HepG2 (cell line): Measurements from ENCODE around the gene COPS4. TPM values are rescaled to one million over a fixed set of nuclear protein-coding genes. Genes with fewer than 3 reads are reported as not detected.

Experiments used
- ATAC-seq: fragments of 200-7000 bp; cut with Tn5 transposase; 3 replicates; pipeline ENCODE4 v1.9.1; 2020; ENCODE audit warnings: mild to moderate bottlenecking, moderate library complexity
- BruUV-seq: library from RNA; stranded (reverse); fragments of 400-500 nt; replicated peaks from 2 replicates; lab custom pipeline; 2021; lab: Mats Ljungman, UMichigan
- CTCF ChIA-PET: fragments of 300-600 bp; formaldehyde crosslinking; extraction: SDS; loops from one replicate; lab custom pipeline; 2021; ENCODE audit warnings: low total read pairs, inconsistent platforms, low intra/inter-chr PET ratio; lab: Yijun Ruan, JAX
- POLR2A ChIA-PET: fragments of 350-600 bp; sonication (Branson Sonifier 250); formaldehyde crosslinking; loops from one replicate; lab custom pipeline; 2020; ENCODE audit warnings: antibody characterized with exemption, inconsistent platforms; lab: Yijun Ruan, JAX
- DNase-seq: peaks from one replicate; pipeline ENCODE4 v3.0.0-alpha.2; 2015; ENCODE audit warnings: low spot score
- FAIRE-seq: peaks from 3 replicates; lab custom pipeline; 2011; peaks lifted over from hg19 to GRCh38; lab: Jason Lieb, UNC
- H2AFZ ChIP-seq: one replicate; pipeline ENCODE4 v1.6.1; 2011; ENCODE audit warnings: low read length, inconsistent platforms
- H3K27ac ChIP-seq: fragments of 300-600 bp; 3 replicates; pipeline ENCODE4 v1.8.0; 2011; ENCODE audit warnings: mixed run types, mild to moderate bottlenecking, mixed read lengths, low read length, inconsistent platforms; ENCODE audit not compliant: insufficient read depth; ENCODE audit errors: extremely low read length
- H3K27me3 ChIP-seq, 2 experiments: fragments of 200-600 bp in 1 of 2; 2 replicates in 1 of 2; 3 replicates in 1 of 2; pipeline versions ENCODE4 v1.6.0 to v1.8.0; 2011; ENCODE audit warnings: low read length in 2 of 2, mild to moderate bottlenecking in 2 of 2, moderate library complexity in 2 of 2, inconsistent platforms in 1 of 2; ENCODE audit not compliant: insufficient read depth in 2 of 2, control insufficient read depth in 1 of 2
- H3K36me3 ChIP-seq, 2 experiments: fragments of 200-600 bp in 1 of 2; replicated peaks in 1 of 2; 2 replicates in 1 of 2; 3 replicates in 1 of 2; pipeline versions ENCODE4 v1.5.1 to v1.8.0; 2011; ENCODE audit warnings: low read length in 2 of 2, inconsistent platforms in 1 of 2; ENCODE audit not compliant: insufficient read depth in 2 of 2, control insufficient read depth in 1 of 2
- H3K4me1 ChIP-seq: 2 replicates; pipeline ENCODE4 v1.5.1; 2012; ENCODE audit warnings: low read length, inconsistent platforms; ENCODE audit not compliant: insufficient read depth
- H3K4me2 ChIP-seq: 2 replicates; pipeline ENCODE4 v1.6.0; 2011; ENCODE audit warnings: low read depth, low read length, inconsistent platforms
- H3K4me3 ChIP-seq, 3 experiments: fragments of 200-600 bp in 1 of 3; sonication (generic), shearing (Covaris generic) in 1 of 3; replicated peaks in 1 of 3; 2 replicates each; pipeline ENCODE4 v1.5.1; 2011 to 2016; ENCODE audit warnings: low read length in 3 of 3, inconsistent platforms in 2 of 3, low read depth in 2 of 3, mild to moderate bottlenecking in 2 of 3, control low read depth in 1 of 3, mixed read lengths in 1 of 3; ENCODE audit not compliant: insufficient read depth in 1 of 3
- H3K79me2 ChIP-seq: one replicate; pipeline ENCODE4 v1.6.1; 2011; ENCODE audit warnings: low read length, inconsistent platforms; ENCODE audit not compliant: insufficient read depth
- H3K9ac ChIP-seq: 2 replicates; pipeline ENCODE4 v1.6.0; 2011; ENCODE audit warnings: mild to moderate bottlenecking, low read depth, low read length, inconsistent platforms; ENCODE audit not compliant: insufficient read depth
- H3K9me3 ChIP-seq: 2 replicates; pipeline ENCODE4 v1.5.1; 2012; ENCODE audit warnings: mild to moderate bottlenecking, low read length
- H4K20me1 ChIP-seq: 2 replicates; pipeline ENCODE4 v1.6.0; 2011; ENCODE audit warnings: inconsistent platforms, mild to moderate bottlenecking, low read length, moderate library complexity; ENCODE audit not compliant: insufficient read depth
- NRL ChIP-seq: sonication (generic); formaldehyde crosslinking; IDR thresholded peaks from 2 replicates; pipeline ENCODE4 v1.5.0; 2020; ENCODE audit warnings: missing genetic modification reagents, mild to moderate bottlenecking, moderate library complexity, borderline replicate concordance
- RBFOX2 ChIP-seq: fragments of 200-400 bp; formaldehyde crosslinking; IDR thresholded peaks from 2 replicates; pipeline ENCODE4 v1.6.1; 2017; ENCODE audit warnings: low read depth, mild to moderate bottlenecking, low read length
- ZKSCAN1 ChIP-seq: fragments of 150-350 bp; IDR thresholded peaks from 2 replicates; pipeline ENCODE4 v1.6.1; 2014; ENCODE audit warnings: low read length
- ZNF205 ChIP-seq: IDR thresholded peaks from 2 replicates; pipeline ENCODE4 v1.6.1; 2018; ENCODE audit warnings: missing biosample characterization, missing genetic modification reagents
- ZNF432 ChIP-seq: sonication (generic); formaldehyde crosslinking; IDR thresholded peaks from 2 replicates; pipeline ENCODE4 v1.5.0; 2020; ENCODE audit warnings: missing genetic modification reagents, mild to moderate bottlenecking, borderline replicate concordance
- ZNF713 ChIP-seq: sonication (generic); formaldehyde crosslinking; IDR thresholded peaks from 2 replicates; pipeline ENCODE4 v1.4.0; 2020; ENCODE audit warnings: mild to moderate bottlenecking, missing genetic modification reagents
- ZNF839 ChIP-seq: sonication (generic); formaldehyde crosslinking; IDR thresholded peaks from 2 replicates; pipeline ENCODE4 v1.4.0; 2020; ENCODE audit warnings: missing genetic modification reagents, mild to moderate bottlenecking, borderline replicate concordance
- WGBS: methylation state at CpG from one replicate; pipeline ENCODE4 v1.1.6; 2017; ENCODE audit warnings: low lambda C conversion rate; 5-methylcytosine and 5-hydroxymethylcytosine counted together
- in situ Hi-C: cut with HindIII; loops from 2 replicates; pipeline ENCODE4 v1.10.0; 2017; ENCODE audit warnings: low pct_unique_long_range_greater_than_20kb; ENCODE audit not compliant: extremely low pct_ligation_motif_present
- intact Hi-C: fragments of 100-400 bp; cut with micrococcal nuclease; formaldehyde crosslinking; loops from one replicate; pipeline ENCODE4 v1.10.0; 2022; ENCODE audit not compliant: unreplicated experiment
- polyA plus RNA-seq, 8 experiments: library from polyadenylated mRNA; depleted of rRNA in 3 of 8; stranded (reverse) in 7 of 8; unstranded in 1 of 8; fragments of >200 nt; fragmentation: Illumina TruSeq in 4 of 8; extraction: Trizol in 4 of 8; gene quantifications; 2 replicates each; pipeline versions ENCODE4 v1.2.1 to v1.2.3, GENCODE V29; 2011 to 2016; ENCODE audit warnings: low read depth in 4 of 8, missing spikeins in 1 of 8, mixed read lengths in 1 of 8; ENCODE audit not compliant: insufficient read depth in 1 of 8
- total RNA-seq, 5 experiments: library from RNA; depleted of rRNA; stranded (reverse); fragments of >200 nt; fragmentation: Illumina TruSeq; extraction: Trizol; gene quantifications; 2 replicates each; pipeline ENCODE4 v1.2.3, GENCODE V29; 2016; ENCODE audit warnings: low read depth in 1 of 5
- TF ChIP-seq, protein P1 (sequence below): sonication (generic); formaldehyde crosslinking; IDR thresholded peaks from 2 replicates; pipeline ENCODE4 v1.5.0; 2020; ENCODE audit warnings: missing genetic modification reagents
- TF ChIP-seq, protein P2 (sequence below): sonication (generic); formaldehyde crosslinking; IDR thresholded peaks from 2 replicates; pipeline ENCODE4 v1.5.0; 2020; ENCODE audit warnings: missing genetic modification reagents, mild to moderate bottlenecking, borderline replicate concordance
- TF ChIP-seq, protein P3 (sequence below): sonication (generic); formaldehyde crosslinking; IDR thresholded peaks from 2 replicates; pipeline ENCODE4 v1.5.0; 2020; ENCODE audit warnings: mild to moderate bottlenecking, missing genetic modification reagents

Gene COPS4
- total and polyA plus RNA-seq, 2 of the 13 experiments (the other 11 are each of a cell fraction or from before 2014, with no cell fraction given) = 28.8 to 52.5 TPM

DNA sequence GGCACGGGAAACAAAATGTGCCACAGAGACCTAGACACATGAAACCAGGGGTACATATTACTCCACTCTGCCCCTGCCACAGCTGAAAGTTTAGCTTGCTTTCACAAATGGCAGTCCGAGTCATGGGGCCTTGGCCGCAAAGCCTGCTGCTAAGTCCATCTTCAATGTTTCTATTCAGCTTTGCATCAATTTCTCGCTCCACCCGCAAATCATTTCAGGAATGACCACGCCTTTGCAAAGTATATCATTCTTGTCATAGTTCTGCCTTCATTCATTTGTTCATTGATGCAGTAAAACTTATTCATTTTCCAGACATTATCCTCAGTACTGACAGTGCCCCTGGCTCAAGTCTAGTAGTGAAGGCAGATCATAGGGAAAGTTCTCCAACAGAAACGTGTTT is 70.0 kb downstream of the COPS4 start (continued):
- no peak for TF ChIP-seq NRL

DNA sequence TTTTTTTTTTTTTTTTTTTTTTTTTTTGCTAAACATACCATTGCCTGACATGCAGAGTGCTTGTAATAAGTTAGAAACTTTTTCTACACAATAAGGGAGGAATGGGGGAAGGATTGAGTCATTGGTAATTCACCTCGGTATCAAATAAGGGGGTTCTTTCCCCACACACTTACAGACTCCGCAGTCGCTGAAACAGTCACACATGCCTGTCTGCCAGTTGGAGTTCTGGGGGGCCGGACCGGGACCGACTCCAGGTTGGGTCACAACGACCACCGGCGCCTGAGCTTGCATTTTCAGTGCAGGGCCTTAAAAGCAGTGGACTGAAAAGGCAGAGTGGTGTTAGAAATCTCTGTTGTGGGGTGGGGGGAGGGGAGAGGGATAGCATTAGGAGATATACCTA is 72.6 kb downstream of the COPS4 start:
- 96% methylated on average over 9 of the region's 9 CpGs for WGBS
- peaks cover 3% of the 10 kb centered on the region; the same call in 1 of the 2 replicates for H4K20me1 ChIP-seq
- CTCF ChIA-PET = no interaction called here
- DNase-seq = no peak
- no peak overlapping the region for H3K9ac ChIP-seq
- no peak overlapping the region for H3K27ac ChIP-seq
- FAIRE-seq = no peak
- no peak for ATAC-seq
- peaks cover 24% of the 10 kb centered on the region for H3K4me1 ChIP-seq
- H3K9me3 ChIP-seq = no peaks in the 10 kb centered on the region
- BruUV-seq = no TSS peak
- H3K79me2 ChIP-seq = peaks cover 30% of the 10 kb centered on the region
- H3K27me3 ChIP-seq = no peaks in the 10 kb centered on the region
- H3K36me3 ChIP-seq = peaks cover 5 to 27% of the 10 kb centered on the region in 2 experiments
- H3K4me3 ChIP-seq = no peak overlapping the region
- no peak overlapping the region for H3K4me2 ChIP-seq
- intact Hi-C loops = no loop called here
- in situ Hi-C loops = no loop called here
- POLR2A ChIA-PET = no interaction called here
- no peak overlapping the region for H2AFZ ChIP-seq
- TF ChIP-seq ZNF432 (CRISPR knock-in tag) (no peak), ZKSCAN1 (no peak)
- TF ChIP-seq, protein P1, sequence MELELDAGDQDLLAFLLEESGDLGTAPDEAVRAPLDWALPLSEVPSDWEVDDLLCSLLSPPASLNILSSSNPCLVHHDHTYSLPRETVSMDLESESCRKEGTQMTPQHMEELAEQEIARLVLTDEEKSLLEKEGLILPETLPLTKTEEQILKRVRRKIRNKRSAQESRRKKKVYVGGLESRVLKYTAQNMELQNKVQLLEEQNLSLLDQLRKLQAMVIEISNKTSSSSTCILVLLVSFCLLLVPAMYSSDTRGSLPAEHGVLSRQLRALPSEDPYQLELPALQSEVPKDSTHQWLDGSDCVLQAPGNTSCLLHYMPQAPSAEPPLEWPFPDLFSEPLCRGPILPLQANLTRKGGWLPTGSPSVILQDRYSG (CRISPR knock-in tag) = no peak

DNA sequence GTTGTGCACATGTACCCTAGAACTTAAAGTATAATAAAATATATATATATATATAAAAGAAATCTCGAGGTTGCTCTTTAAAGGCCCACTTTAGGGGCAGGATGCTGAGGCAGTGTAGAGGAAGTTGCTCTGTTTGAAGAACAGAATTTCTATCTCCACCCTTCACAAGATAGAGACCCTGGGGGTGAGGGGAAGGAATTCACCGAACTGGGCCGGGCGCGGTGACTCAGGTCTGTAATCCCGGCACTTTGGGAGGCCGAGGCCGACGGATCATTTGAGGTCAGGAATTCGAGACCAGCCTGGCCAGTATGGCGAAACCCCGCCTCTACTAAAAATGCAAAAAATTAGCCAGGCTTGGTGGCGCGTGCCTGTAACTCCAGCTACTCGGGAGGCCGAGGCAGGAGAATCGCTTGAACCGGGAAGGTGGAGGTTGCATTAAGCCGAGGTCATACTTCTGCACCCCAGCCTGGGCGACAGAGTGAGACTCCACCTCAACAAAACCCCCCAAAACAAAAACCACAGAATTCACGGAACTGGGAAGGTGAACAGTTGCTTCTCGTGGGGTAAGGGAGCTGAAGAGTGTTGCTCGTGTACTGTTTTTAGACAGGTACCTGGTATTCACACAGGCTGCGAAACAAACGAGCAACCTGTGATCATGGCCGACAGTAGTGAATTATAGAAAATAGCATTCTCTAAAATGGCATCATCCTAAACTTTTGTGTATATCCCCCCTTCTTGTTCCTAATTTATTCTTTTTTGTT is 73.3 kb downstream of the COPS4 start:
- ATAC-seq (no peak), FAIRE-seq (no peak), DNase-seq (no peak)
- ChIA-PET CTCF (no interaction called here), POLR2A (no interaction called here)
- Histone ChIP-seq H2AFZ (no peak overlapping the region), H3K27me3 (no peaks in the 10 kb centered on the region), H3K4me2 (no peak overlapping the region), H3K9me3 (no peaks in the 10 kb centered on the region), H4K20me1 (peaks cover 3% of the 10 kb centered on the region; the same call in 1 of the 2 replicates), H3K79me2 (peaks cover 36% of the 10 kb centered on the region), H3K4me3 (no peak overlapping the region), H3K4me1 (peaks cover 27% of the 10 kb centered on the region), H3K27ac (no peak overlapping the region), H3K36me3 (peaks cover 5 to 27% of the 10 kb centered on the region in 2 experiments), H3K9ac (no peak overlapping the region)
- in situ Hi-C loops = no loop called here
- no TSS peak for BruUV-seq
- intact Hi-C loops = no loop called here
- 95% methylated on average over 26 of the region's 26 CpGs for WGBS
- TF ChIP-seq ZNF839 (CRISPR knock-in tag) (no peak), ZNF713 (no peak), RBFOX2 (no peak), ZNF205 (CRISPR knock-in tag) (no peak)
- TF ChIP-seq, protein P2, sequence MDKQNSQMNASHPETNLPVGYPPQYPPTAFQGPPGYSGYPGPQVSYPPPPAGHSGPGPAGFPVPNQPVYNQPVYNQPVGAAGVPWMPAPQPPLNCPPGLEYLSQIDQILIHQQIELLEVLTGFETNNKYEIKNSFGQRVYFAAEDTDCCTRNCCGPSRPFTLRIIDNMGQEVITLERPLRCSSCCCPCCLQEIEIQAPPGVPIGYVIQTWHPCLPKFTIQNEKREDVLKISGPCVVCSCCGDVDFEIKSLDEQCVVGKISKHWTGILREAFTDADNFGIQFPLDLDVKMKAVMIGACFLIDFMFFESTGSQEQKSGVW (CRISPR knock-in tag) = no peak
- TF ChIP-seq, protein P3, sequence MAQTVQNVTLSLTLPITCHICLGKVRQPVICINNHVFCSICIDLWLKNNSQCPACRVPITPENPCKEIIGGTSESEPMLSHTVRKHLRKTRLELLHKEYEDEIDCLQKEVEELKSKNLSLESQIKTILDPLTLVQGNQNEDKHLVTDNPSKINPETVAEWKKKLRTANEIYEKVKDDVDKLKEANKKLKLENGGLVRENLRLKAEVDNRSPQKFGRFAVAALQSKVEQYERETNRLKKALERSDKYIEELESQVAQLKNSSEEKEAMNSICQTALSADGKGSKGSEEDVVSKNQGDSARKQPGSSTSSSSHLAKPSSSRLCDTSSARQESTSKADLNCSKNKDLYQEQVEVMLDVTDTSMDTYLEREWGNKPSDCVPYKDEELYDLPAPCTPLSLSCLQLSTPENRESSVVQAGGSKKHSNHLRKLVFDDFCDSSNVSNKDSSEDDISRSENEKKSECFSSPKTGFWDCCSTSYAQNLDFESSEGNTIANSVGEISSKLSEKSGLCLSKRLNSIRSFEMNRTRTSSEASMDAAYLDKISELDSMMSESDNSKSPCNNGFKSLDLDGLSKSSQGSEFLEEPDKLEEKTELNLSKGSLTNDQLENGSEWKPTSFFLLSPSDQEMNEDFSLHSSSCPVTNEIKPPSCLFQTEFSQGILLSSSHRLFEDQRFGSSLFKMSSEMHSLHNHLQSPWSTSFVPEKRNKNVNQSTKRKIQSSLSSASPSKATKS (CRISPR knock-in tag) = no peak
- TF ChIP-seq, all 625 proteins: peak for 0
